ENCODE results near the gene PHACTR3.

PHACTR3 gene

DNA sequence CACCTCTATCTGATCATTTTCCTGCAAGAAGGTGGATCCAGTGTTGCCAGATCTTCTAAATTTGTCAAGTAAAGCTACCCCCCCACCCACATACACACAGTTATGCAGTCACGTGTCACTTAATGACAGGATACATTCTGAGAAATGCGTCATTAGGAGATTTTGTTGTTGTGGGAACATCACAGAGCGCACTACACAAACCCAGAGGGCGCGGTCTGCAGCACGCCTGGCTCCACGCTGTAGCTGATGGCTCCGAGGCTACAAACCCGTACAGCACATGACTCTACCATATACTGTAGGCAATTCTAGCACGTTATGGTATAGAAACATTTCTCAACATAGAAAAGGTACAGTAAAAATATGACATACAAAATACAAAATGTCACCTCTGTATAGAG is 202.2 kb downstream of the PHACTR3 start:
- Histone ChIP-seq H3K4me3 (ENCODE audit: low read length) (no peak overlapping the region), H3K27ac (ENCODE audit: low read depth, low read length) (no peak overlapping the region), H4K20me1 (ENCODE audit: control insufficient read depth, insufficient read depth, low read depth, low read length) (no peaks in the 10 kb centered on the region), H3K27me3 (ENCODE audit: control insufficient read depth, low read length) (no peaks in the 10 kb centered on the region; the same call in 1 of the 2 replicates), H3K79me2 (ENCODE audit: control insufficient read depth, low read length) (no peaks in the 10 kb centered on the region), H3K9me3 (ENCODE audit: control insufficient read depth, insufficient read depth, low read length) (no peaks in the 10 kb centered on the region), H3F3A (ENCODE audit: control insufficient read depth, insufficient read depth) (no peaks in the 10 kb centered on the region), H3K4me2 (ENCODE audit: low read length) (no peak overlapping the region), H3K4me1 (ENCODE audit: control insufficient read depth, low read length) (no peaks in the 10 kb centered on the region), H3K36me3 (ENCODE audit: control insufficient read depth, low read length) (no peaks in the 10 kb centered on the region), H3K9me2 (replicated peaks; ENCODE audit: control insufficient read depth, low read length) (no peaks in the 10 kb centered on the region)
- TF ChIP-seq EZH2phosphoT487 (IDR thresholded peaks at IDR 0.05; ENCODE audit: borderline replicate concordance, low read length): no peak
- TF ChIP-seq, protein P1, sequence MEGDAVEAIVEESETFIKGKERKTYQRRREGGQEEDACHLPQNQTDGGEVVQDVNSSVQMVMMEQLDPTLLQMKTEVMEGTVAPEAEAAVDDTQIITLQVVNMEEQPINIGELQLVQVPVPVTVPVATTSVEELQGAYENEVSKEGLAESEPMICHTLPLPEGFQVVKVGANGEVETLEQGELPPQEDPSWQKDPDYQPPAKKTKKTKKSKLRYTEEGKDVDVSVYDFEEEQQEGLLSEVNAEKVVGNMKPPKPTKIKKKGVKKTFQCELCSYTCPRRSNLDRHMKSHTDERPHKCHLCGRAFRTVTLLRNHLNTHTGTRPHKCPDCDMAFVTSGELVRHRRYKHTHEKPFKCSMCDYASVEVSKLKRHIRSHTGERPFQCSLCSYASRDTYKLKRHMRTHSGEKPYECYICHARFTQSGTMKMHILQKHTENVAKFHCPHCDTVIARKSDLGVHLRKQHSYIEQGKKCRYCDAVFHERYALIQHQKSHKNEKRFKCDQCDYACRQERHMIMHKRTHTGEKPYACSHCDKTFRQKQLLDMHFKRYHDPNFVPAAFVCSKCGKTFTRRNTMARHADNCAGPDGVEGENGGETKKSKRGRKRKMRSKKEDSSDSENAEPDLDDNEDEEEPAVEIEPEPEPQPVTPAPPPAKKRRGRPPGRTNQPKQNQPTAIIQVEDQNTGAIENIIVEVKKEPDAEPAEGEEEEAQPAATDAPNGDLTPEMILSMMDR (IDR thresholded peaks at IDR 0.05; ENCODE audit: low read depth, low read length, poor library complexity, severe bottlenecking): no peak

DNA sequence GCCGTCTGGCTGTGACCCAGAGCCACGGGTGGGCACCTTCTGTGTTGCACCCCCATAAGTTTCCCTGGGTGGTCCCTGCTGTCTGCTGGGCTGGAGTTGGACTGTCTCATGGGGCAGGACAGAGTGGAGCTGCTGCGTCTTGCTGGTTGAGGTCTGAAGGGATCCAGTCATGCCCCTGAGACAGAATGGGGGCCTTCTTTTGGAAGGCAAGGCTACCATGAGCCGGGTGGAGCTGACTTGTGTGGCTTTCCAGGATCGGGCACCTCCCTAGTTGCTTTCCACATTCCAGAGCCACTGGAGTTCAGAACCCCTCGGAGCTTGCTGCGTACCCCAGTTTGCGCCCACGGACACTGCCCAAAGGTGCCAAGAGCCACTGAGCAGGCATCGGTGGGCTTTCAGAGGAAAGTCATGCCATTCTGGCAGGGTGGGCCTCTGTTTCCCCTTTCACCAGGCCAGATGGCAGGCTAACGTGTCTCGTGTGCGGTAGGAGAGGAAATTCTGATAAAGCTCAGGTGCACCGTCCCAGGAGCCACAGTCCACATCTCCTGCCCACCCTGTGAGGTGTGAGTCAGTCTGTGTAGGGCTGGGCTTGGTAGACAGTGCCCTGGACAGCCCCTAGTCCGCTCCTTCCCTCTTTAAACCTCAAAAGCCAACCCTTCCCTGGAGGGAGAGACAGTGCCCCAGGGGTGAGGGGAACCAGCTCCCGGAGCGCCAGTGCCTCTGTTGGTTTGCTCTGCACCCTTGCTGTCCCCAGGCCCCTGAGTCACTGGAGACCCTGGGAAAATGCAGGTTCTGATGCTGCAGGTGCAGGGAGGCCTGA is 203.8 kb downstream of the PHACTR3 start:
- no peaks in the 10 kb centered on the region for H3K36me3 ChIP-seq (ENCODE audit: control insufficient read depth, low read length)
- H3K9me2 ChIP-seq (replicated peaks; ENCODE audit: control insufficient read depth, low read length): no peaks in the 10 kb centered on the region
- no peaks in the 10 kb centered on the region for H4K20me1 ChIP-seq (ENCODE audit: control insufficient read depth, insufficient read depth, low read depth, low read length)
- H3K27ac ChIP-seq (ENCODE audit: low read depth, low read length): no peak overlapping the region
- no peaks in the 10 kb centered on the region for H3K79me2 ChIP-seq (ENCODE audit: control insufficient read depth, low read length)
- H3K4me2 ChIP-seq (ENCODE audit: low read length): no peak overlapping the region
- H3K4me3 ChIP-seq (ENCODE audit: low read length): no peak overlapping the region
- TF ChIP-seq EZH2phosphoT487 (IDR thresholded peaks at IDR 0.05; ENCODE audit: borderline replicate concordance, low read length): no peak
- H3F3A ChIP-seq (ENCODE audit: control insufficient read depth, insufficient read depth): no peaks in the 10 kb centered on the region
- no peaks in the 10 kb centered on the region; the same call in 1 of the 2 replicates for H3K27me3 ChIP-seq (ENCODE audit: control insufficient read depth, low read length)
- no peaks in the 10 kb centered on the region for H3K4me1 ChIP-seq (ENCODE audit: control insufficient read depth, low read length)
- H3K9me3 ChIP-seq (ENCODE audit: control insufficient read depth, insufficient read depth, low read length): no peaks in the 10 kb centered on the region

DNA sequence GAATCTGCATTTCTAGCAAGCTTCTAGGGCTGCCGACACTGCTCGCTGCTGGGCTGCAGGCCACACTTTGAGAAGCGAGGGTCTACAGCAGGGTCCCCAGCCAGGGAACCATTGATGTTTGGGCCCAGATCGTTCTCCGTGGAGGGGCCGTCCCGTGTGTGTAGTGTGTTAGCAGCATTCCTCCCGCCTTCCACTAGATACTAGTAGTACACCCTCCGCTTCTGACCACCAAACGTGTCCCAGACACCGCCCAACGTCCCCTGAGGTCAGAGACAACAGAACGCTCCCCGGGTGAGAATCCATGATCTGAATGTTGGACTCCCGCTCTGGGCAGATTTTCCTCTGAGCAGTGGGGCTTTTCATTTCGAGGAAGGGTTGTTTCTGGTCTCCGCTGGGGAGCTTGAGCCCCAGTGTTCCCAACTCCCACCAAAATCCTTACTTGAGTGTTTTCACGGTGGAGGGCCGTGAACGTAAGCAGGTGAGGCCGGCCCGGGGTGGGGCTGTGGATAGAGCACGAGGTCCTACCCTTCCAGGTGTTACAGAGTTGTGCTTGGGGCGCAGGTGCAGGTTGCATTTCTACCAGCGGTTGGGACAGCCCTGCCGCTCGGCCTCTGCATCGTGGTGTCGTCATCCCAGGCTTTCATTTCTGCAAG is 204.5 kb downstream of the PHACTR3 start:
- Histone ChIP-seq H3K4me3 (ENCODE audit: low read length) (no peak overlapping the region), H3K9me3 (ENCODE audit: control insufficient read depth, insufficient read depth, low read length) (no peaks in the 10 kb centered on the region), H3F3A (ENCODE audit: control insufficient read depth, insufficient read depth) (no peaks in the 10 kb centered on the region), H3K4me2 (ENCODE audit: low read length) (no peak overlapping the region), H3K36me3 (ENCODE audit: control insufficient read depth, low read length) (no peaks in the 10 kb centered on the region), H3K27me3 (ENCODE audit: control insufficient read depth, low read length) (no peaks in the 10 kb centered on the region; the same call in 1 of the 2 replicates), H4K20me1 (ENCODE audit: control insufficient read depth, insufficient read depth, low read depth, low read length) (no peaks in the 10 kb centered on the region), H3K27ac (ENCODE audit: low read depth, low read length) (no peak overlapping the region), H3K79me2 (ENCODE audit: control insufficient read depth, low read length) (no peaks in the 10 kb centered on the region), H3K4me1 (ENCODE audit: control insufficient read depth, low read length) (no peaks in the 10 kb centered on the region), H3K9me2 (replicated peaks; ENCODE audit: control insufficient read depth, low read length) (no peaks in the 10 kb centered on the region)
- TF ChIP-seq, protein P1 (IDR thresholded peaks at IDR 0.05; ENCODE audit: low read depth, low read length, poor library complexity, severe bottlenecking): no peak
- TF ChIP-seq EZH2phosphoT487 (IDR thresholded peaks at IDR 0.05; ENCODE audit: borderline replicate concordance, low read length): no peak
